Measurements from ENCODE around the gene FALEC. TPM values are rescaled to one million over a fixed set of nuclear protein-coding genes. Genes with fewer than 3 reads are reported as not detected.
"Not testable (repeated sequence)": the region's sequence is repeated elsewhere in the genome, so short reads cannot be mapped to it uniquely, and the experiment has no call there.

FALEC gene
- polyA plus RNA-seq, 1 experiment, result not detected

GRCh38 chr1:150577557-150578271 is 62.2 kb downstream of the FALEC start:
- POLR2A ChIA-PET, result interaction anchor here (0.6 to 2.9 kb wide), 4 partner anchors 10 to 246 kb away, joined by 3 to 22 read pairs (median 10); no protein-coding TSS in a partner anchor
- Histone ChIP-seq H3K36me3 (ENCODE audit: control insufficient read depth, insufficient read depth, low read length) (peaks cover 17% of the 10 kb centered on the region), H3K4me3 (ENCODE audit: low read depth, low read length) (peak overlapping the region; percentile 74), H3K27me3 (ENCODE audit: control insufficient read depth, insufficient read depth, low read length) (no peaks in the 10 kb centered on the region)
- CTCF ChIA-PET, result interaction anchor here (0.8 to 8.4 kb wide), 2 partner anchors 10 to 17 kb away, joined by 3 to 72 read pairs; no protein-coding TSS in a partner anchor
- TF ChIP-seq, protein P1, sequence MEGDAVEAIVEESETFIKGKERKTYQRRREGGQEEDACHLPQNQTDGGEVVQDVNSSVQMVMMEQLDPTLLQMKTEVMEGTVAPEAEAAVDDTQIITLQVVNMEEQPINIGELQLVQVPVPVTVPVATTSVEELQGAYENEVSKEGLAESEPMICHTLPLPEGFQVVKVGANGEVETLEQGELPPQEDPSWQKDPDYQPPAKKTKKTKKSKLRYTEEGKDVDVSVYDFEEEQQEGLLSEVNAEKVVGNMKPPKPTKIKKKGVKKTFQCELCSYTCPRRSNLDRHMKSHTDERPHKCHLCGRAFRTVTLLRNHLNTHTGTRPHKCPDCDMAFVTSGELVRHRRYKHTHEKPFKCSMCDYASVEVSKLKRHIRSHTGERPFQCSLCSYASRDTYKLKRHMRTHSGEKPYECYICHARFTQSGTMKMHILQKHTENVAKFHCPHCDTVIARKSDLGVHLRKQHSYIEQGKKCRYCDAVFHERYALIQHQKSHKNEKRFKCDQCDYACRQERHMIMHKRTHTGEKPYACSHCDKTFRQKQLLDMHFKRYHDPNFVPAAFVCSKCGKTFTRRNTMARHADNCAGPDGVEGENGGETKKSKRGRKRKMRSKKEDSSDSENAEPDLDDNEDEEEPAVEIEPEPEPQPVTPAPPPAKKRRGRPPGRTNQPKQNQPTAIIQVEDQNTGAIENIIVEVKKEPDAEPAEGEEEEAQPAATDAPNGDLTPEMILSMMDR (IDR thresholded peaks at IDR 0.05; ENCODE audit: insufficient read depth, low read depth, low read length), result no peak
- no peak for DNase-seq (ENCODE audit: low read depth)

- Histone ChIP-seq H3K27me3 (ENCODE audit: control insufficient read depth, insufficient read depth, low read length) (no peaks in the 10 kb centered on the region), H3K4me3 (ENCODE audit: low read depth, low read length) (peak overlapping the region; percentile 74), H3K36me3 (ENCODE audit: control insufficient read depth, insufficient read depth, low read length) (peaks cover 12% of the 10 kb centered on the region)
- POLR2A ChIA-PET, result interaction anchor here (0.6 to 2.9 kb wide), 7 partner anchors 10 to 246 kb away, joined by 3 to 22 read pairs (median 5); partner anchors contain the start of gene ENSA
- CTCF ChIA-PET, result interaction anchor here (0.5 to 8.4 kb wide), 7 partner anchors 15 to 505 kb away, joined by 3 to 72 read pairs (median 3); no protein-coding TSS in a partner anchor
- TF ChIP-seq, protein P1 (IDR thresholded peaks at IDR 0.05; ENCODE audit: insufficient read depth, low read depth, low read length), result no peak
- peak; percentile 57 for DNase-seq (ENCODE audit: low read depth)
Observed at GRCh38 chr1:150578272-150579109, 62.9 kb downstream of the FALEC start.

DNA sequence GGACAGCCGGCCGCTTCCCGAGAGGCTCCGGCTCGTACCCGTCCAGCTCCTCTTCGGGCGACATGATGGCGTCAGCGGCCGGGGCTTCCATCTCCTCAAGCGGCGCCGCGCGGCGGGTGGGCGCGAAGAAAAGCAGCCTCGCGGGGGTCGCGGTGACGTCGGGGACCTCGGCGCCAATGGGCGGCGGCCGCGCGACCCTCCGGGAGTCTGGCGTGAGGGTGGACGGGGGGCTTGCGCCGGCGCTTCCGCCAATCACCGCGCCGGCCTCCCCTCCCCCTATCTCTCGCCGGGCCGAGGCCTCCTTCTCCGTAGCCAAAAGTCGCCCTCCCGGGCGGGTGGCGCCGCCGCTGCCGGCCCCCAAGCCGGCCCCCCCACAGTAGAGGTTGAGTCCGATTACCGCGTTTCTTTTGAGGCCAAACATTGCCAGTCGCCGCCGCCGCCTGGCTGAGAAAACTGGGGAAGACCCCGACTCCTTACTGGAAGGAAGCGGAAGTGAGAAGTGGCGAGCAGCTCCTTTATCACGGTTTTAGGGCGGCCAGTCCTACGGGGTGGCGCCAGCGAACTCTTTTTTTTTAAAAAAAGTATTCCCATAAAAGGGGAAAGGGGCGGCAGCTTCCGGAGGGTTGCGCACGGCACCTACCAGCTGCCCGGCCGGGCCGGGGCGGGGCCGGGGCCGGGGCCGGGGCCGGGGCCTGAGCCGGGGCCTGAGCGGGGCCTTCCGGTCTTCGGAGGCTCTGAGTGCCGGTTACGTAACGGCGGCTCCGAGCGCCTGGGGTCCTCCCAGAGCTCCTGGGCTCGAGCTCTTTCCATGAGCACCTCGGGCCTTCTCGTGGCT is 63.8 kb downstream of the FALEC start, which contains the start of gene MCL1:
MCL1 (minus strand) TSS at position 501 of the 835 bp plus-strand sequence; CDS start at position 421, 80 bp downstream.
- TF ChIP-seq, protein P1 (IDR thresholded peaks at IDR 0.05; ENCODE audit: insufficient read depth, low read depth, low read length), result 0 out of 2 replicates have a peak, but pooled peaks have one; percentile 11
- ChIA-PET CTCF (interaction anchor here (0.5 to 8.4 kb wide), 12 partner anchors 8 to 506 kb away, joined by 3 to 72 read pairs (median 3); no protein-coding TSS in a partner anchor), POLR2A (interaction anchor here (0.6 to 2.7 kb wide), 10 partner anchors 11 to 235 kb away, joined by 3 to 22 read pairs (median 5); partner anchors contain the start of genes CTSS and ENSA)
- DNase-seq (ENCODE audit: low read depth), result peak; percentile 79
- H3K4me3 ChIP-seq (ENCODE audit: low read depth, low read length), result peak within 1 kb of the TSS; percentile 74
- peaks cover 10% of the 10 kb centered on the region for H3K36me3 ChIP-seq (ENCODE audit: control insufficient read depth, insufficient read depth, low read length)
- no peaks in the 10 kb centered on the region for H3K27me3 ChIP-seq (ENCODE audit: control insufficient read depth, insufficient read depth, low read length)

GRCh38 chr1:150579945-150580642 is 64.5 kb downstream of the FALEC start:
- CTCF ChIA-PET, result interaction anchor here (0.6 to 8.4 kb wide), 12 partner anchors 9 to 112 kb away, joined by 3 to 72 read pairs (median 4); no protein-coding TSS in a partner anchor
- POLR2A ChIA-PET, result interaction anchor here (0.6 to 2.7 kb wide), 7 partner anchors 12 to 236 kb away, joined by 3 to 22 read pairs (median 6); partner anchors contain the start of genes CTSS and ENSA
- H3K4me3 ChIP-seq (ENCODE audit: low read depth, low read length), result peak overlapping the region; percentile 16
- TF ChIP-seq, protein P1 (IDR thresholded peaks at IDR 0.05; ENCODE audit: insufficient read depth, low read depth, low read length), result no peak
- no peak for DNase-seq (ENCODE audit: low read depth)
- H3K27me3 ChIP-seq (ENCODE audit: control insufficient read depth, insufficient read depth, low read length), result no peaks in the 10 kb centered on the region
- peaks cover 8% of the 10 kb centered on the region for H3K36me3 ChIP-seq (ENCODE audit: control insufficient read depth, insufficient read depth, low read length)

- H3K4me3 ChIP-seq (ENCODE audit: low read depth, low read length); H3K36me3 ChIP-seq (ENCODE audit: control insufficient read depth, insufficient read depth, low read length); POLR2A ChIA-PET; DNase-seq (ENCODE audit: low read depth); H3K27me3 ChIP-seq (ENCODE audit: control insufficient read depth, insufficient read depth, low read length): not testable (repeated sequence)
- CTCF ChIA-PET, result interaction anchor here (1.6 to 8.4 kb wide), 2 partner anchors 16 to 21 kb away, joined by 5 to 72 read pairs; no protein-coding TSS in a partner anchor
Observed at GRCh38 chr1:150580966-150581365, 65.4 kb downstream of the FALEC start.

DNA sequence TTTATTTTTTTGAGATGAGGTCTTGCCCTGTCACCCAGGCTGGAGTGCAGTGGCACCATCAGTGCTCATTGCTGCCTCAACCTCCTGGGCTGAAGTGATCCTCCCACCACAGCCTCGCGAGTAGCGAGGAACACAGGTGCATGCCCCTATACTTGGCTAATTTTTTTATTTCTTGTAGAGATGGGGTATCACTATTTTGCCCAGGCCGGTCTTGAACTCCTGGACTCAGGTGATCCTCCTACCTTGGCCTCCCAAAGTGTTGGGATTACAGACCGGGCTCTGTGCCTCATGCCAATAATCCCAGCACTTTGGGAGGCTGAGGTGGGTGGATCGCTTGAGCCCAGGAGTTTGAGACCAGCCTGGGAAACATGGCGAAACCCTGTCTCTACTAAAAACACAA is 65.9 kb downstream of the FALEC start:
- H3K27me3 ChIP-seq (ENCODE audit: control insufficient read depth, insufficient read depth, low read length); H3K36me3 ChIP-seq (ENCODE audit: control insufficient read depth, insufficient read depth, low read length); DNase-seq (ENCODE audit: low read depth); POLR2A ChIA-PET; H3K4me3 ChIP-seq (ENCODE audit: low read depth, low read length): not testable (repeated sequence)
- CTCF ChIA-PET, result interaction anchor here (1.1 to 1.6 kb wide), 2 partner anchors 16 to 37 kb away, joined by 3 to 5 read pairs; no protein-coding TSS in a partner anchor

DNA sequence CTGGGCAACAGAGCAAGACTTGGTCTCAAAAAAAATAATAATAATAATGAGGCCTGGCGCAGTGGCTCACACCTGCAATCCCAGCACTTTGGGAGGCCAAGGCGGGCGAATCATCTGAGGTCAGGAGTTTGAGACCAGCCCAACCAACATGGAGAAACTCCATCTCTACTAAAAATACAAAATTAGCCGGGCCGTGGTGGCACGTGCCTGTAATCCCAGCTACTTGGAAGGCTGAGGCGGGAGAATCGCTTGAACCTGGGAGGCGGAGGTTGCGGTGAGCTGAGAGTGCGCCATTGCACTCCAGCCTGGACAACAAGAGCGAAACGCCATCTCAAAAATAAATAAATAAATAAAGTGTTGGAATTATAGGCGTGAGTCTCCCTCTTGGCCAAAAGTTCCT is 66.4 kb downstream of the FALEC start:
- DNase-seq (ENCODE audit: low read depth); H3K27me3 ChIP-seq (ENCODE audit: control insufficient read depth, insufficient read depth, low read length): not testable (repeated sequence)
- CTCF ChIA-PET, result interaction anchor here (1.1 kb wide), 1 partner anchor 37 kb away, joined by 3 read pairs; no protein-coding TSS in a partner anchor

More for the DNA sequence above, 66.4 kb downstream of the FALEC start:
- POLR2A ChIA-PET; H3K4me3 ChIP-seq (ENCODE audit: low read depth, low read length); H3K36me3 ChIP-seq (ENCODE audit: control insufficient read depth, insufficient read depth, low read length): not testable (repeated sequence)

Data from BJ (cell line).